ENCODE measurements around the gene SPEM1. TPM values are rescaled to one million over a fixed set of nuclear protein-coding genes. Genes with fewer than 3 reads are reported as not detected.

Gene SPEM1
- polyA plus RNA-seq, 1 donor (not counting 4 experiments of a cell fraction or from before 2014, with no cell fraction given), result not detected

DNA sequence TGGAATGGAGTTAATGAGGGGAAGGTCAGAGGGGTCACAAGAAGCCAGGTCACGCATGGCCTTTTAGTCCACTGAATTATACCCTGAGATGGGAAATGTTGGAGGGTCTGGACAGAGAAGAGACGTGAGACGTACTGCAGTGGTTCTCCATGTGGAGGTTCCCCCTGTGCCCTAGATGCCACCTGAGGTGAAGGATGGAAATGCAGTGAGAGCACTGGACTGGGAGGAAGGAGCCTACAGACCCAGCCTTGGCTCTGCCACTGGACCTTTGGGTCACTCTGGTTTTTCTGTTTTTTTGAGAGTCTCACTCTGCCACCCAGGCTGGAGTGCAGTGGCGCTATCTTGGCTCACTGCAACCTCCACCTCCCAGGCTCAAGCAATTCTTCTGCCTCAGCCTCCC lies 24.0 kb upstream of the SPEM1 start:
- peaks cover 19% of the 10 kb centered on the region for H3K79me2 ChIP-seq (ENCODE audit: control insufficient read depth, insufficient read depth, low read length)
- TF ChIP-seq, protein P1, sequence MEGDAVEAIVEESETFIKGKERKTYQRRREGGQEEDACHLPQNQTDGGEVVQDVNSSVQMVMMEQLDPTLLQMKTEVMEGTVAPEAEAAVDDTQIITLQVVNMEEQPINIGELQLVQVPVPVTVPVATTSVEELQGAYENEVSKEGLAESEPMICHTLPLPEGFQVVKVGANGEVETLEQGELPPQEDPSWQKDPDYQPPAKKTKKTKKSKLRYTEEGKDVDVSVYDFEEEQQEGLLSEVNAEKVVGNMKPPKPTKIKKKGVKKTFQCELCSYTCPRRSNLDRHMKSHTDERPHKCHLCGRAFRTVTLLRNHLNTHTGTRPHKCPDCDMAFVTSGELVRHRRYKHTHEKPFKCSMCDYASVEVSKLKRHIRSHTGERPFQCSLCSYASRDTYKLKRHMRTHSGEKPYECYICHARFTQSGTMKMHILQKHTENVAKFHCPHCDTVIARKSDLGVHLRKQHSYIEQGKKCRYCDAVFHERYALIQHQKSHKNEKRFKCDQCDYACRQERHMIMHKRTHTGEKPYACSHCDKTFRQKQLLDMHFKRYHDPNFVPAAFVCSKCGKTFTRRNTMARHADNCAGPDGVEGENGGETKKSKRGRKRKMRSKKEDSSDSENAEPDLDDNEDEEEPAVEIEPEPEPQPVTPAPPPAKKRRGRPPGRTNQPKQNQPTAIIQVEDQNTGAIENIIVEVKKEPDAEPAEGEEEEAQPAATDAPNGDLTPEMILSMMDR (optimal IDR thresholded peaks at IDR 0.05 in 1 of 3, IDR thresholded peaks at IDR 0.05 in 1 of 3, conservative IDR thresholded peaks at IDR 0.05 in 1 of 3; ENCODE audit: extremely low read depth in 1 of 3, insufficient read depth in 2 of 3, low read length in 3 of 3), result no peak
- no peak for TF ChIP-seq EZH2 (IDR thresholded peaks at IDR 0.05; ENCODE audit: low read length)
- no peaks in the 10 kb centered on the region for H3K27me3 ChIP-seq (ENCODE audit: control insufficient read depth, extremely low read depth, insufficient read depth, low read length)
- H3K4me2 ChIP-seq (ENCODE audit: control insufficient read depth, extremely low read depth, insufficient read depth, low read depth, low read length), result no peak overlapping the region
- no peaks in the 10 kb centered on the region for H4K20me1 ChIP-seq (ENCODE audit: control insufficient read depth, extremely low read depth, insufficient read depth, low read length)
- H3K27ac ChIP-seq (ENCODE audit: control insufficient read depth, insufficient read depth, low read length), result no peak overlapping the region
- peaks cover 11% of the 10 kb centered on the region for H3K4me1 ChIP-seq (ENCODE audit: control insufficient read depth, extremely low read depth, insufficient read depth, low read length)
- H3K4me3 ChIP-seq (ENCODE audit: control insufficient read depth in 2 of 3, extremely low read depth in 1 of 3, insufficient read depth in 2 of 3, low read depth in 1 of 3, low read length in 3 of 3), result no peak overlapping the region
- dilution Hi-C loops (cut with MboI; ENCODE audit: extremely low pct_ligation_motif_present, low sequenced_read_pairs), result no loop called here
- H3K36me3 ChIP-seq (ENCODE audit: control insufficient read depth in 2 of 2, extremely low read depth in 1 of 2, insufficient read depth in 2 of 2, low read length in 2 of 2), result peaks cover 7 to 16% of the 10 kb centered on the region in 2 experiments
- H3K9ac ChIP-seq (ENCODE audit: control insufficient read depth, extremely low read depth, insufficient read depth, low read length), result no peak overlapping the region
- FAIRE-seq, result no peak
- peaks cover 3% of the 10 kb centered on the region for H3K9me1 ChIP-seq (ENCODE audit: control insufficient read depth, extremely low read depth, insufficient read depth, low read length)
- no peak overlapping the region for H2AFZ ChIP-seq (ENCODE audit: control insufficient read depth, low read length)
- no peaks in the 10 kb centered on the region for H3K9me3 ChIP-seq (ENCODE audit: control insufficient read depth, low read depth, low read length)
- DNase-seq (ENCODE audit: low read depth, low spot score), result no peak

GRCh38 chr17:7398612-7399011 lies 21.5 kb upstream of the SPEM1 start:
- Histone ChIP-seq H3K9ac (ENCODE audit: control insufficient read depth, extremely low read depth, insufficient read depth, low read length) (no peak overlapping the region), H3K27me3 (ENCODE audit: control insufficient read depth, extremely low read depth, insufficient read depth, low read length) (no peaks in the 10 kb centered on the region), H3K9me3 (ENCODE audit: control insufficient read depth, low read depth, low read length) (no peaks in the 10 kb centered on the region), H3K4me1 (ENCODE audit: control insufficient read depth, extremely low read depth, insufficient read depth, low read length) (peaks cover 11% of the 10 kb centered on the region), H3K4me2 (ENCODE audit: control insufficient read depth, extremely low read depth, insufficient read depth, low read depth, low read length) (no peak overlapping the region), H3K36me3 (ENCODE audit: control insufficient read depth in 2 of 2, extremely low read depth in 1 of 2, insufficient read depth in 2 of 2, low read length in 2 of 2) (no peaks in the 10 kb centered on the region), H2AFZ (ENCODE audit: control insufficient read depth, low read length) (no peak overlapping the region), H3K27ac (ENCODE audit: control insufficient read depth, insufficient read depth, low read length) (no peak overlapping the region), H3K4me3 (ENCODE audit: control insufficient read depth in 2 of 3, extremely low read depth in 1 of 3, insufficient read depth in 2 of 3, low read depth in 1 of 3, low read length in 3 of 3) (no peak overlapping the region), H3K9me1 (ENCODE audit: control insufficient read depth, extremely low read depth, insufficient read depth, low read length) (peaks cover 3% of the 10 kb centered on the region), H3K79me2 (ENCODE audit: control insufficient read depth, insufficient read depth, low read length) (peaks cover 10% of the 10 kb centered on the region), H4K20me1 (ENCODE audit: control insufficient read depth, extremely low read depth, insufficient read depth, low read length) (no peaks in the 10 kb centered on the region)
- dilution Hi-C loops (cut with MboI; ENCODE audit: extremely low pct_ligation_motif_present, low sequenced_read_pairs), result no loop called here
- no peak for FAIRE-seq
- no peak for DNase-seq (ENCODE audit: low read depth, low spot score)
- TF ChIP-seq EZH2 (IDR thresholded peaks at IDR 0.05; ENCODE audit: low read length), result no peak
- TF ChIP-seq, protein P1 (optimal IDR thresholded peaks at IDR 0.05 in 1 of 3, IDR thresholded peaks at IDR 0.05 in 1 of 3, conservative IDR thresholded peaks at IDR 0.05 in 1 of 3; ENCODE audit: extremely low read depth in 1 of 3, insufficient read depth in 2 of 3, low read length in 3 of 3), result no peak

All from keratinocyte (primary cell).